Activated naive CD8-positive, alpha-beta T cell treated with anti-CD3 and anti-CD28 coated beads for 36 hours (primary cell): Measurements from ENCODE around the gene CPZ. TPM values are rescaled to one million over a fixed set of nuclear protein-coding genes. Genes with fewer than 3 reads are reported as not detected.
A peak's percentile ranks its signal among the peaks of the same experiment; 100 is the strongest.

Experiments used
- DNase-seq: peaks from one replicate; pipeline ENCODE4 v3.0.0; 2021
- H3K27ac Mint-ChIP-seq: one replicate; pipeline ENCODE4 v1.8.0; 2022; ENCODE audit warnings: mild to moderate bottlenecking, moderate library complexity, mixed read lengths
- H3K27me3 Mint-ChIP-seq: one replicate; pipeline ENCODE4 v1.8.0; 2022; ENCODE audit warnings: mild to moderate bottlenecking, mixed read lengths
- H3K36me3 Mint-ChIP-seq: one replicate; pipeline ENCODE4 v1.8.0; 2021; ENCODE audit warnings: mild to moderate bottlenecking, mixed read lengths
- H3K4me1 Mint-ChIP-seq: one replicate; pipeline ENCODE4 v1.8.0; 2021; ENCODE audit warnings: mixed read lengths
- H3K4me3 Mint-ChIP-seq: one replicate; pipeline ENCODE4 v1.8.0; 2022; ENCODE audit warnings: mild to moderate bottlenecking, moderate library complexity, mixed read lengths
- H3K9me3 Mint-ChIP-seq: one replicate; pipeline ENCODE4 v1.8.0; 2022; ENCODE audit warnings: mixed read lengths
- total RNA-seq, 2 experiments: library from RNA; stranded (reverse); gene quantifications; one replicate each; pipeline ENCODE4 v1.2.3, GENCODE V29; 2021

Gene CPZ
- total RNA-seq, 2 experiments from 2014 or later, result not detected

DNA sequence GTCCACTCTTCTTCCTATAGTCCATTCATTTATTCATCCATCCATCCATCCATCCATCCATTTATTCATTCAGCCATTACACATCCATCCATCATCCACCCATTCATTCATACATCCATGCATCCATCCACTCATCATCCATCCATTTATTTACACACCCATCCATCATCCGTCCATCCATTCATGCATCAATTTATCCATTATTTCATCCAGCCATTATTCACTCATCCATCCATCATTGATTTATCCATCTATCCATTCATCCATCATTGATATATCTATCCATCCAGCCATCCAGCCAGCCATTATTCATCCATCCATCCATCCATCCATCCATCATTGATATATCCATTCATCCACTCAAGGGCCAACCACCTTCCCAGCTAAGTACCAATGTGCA lies 12.7 kb downstream of the CPZ start:
- no peak overlapping the region for H3K27ac Mint-ChIP-seq
- H3K4me3 Mint-ChIP-seq, result no peak overlapping the region
- no peak for DNase-seq
- no peaks in the 10 kb centered on the region for H3K27me3 Mint-ChIP-seq
- H3K36me3 Mint-ChIP-seq, result no peaks in the 10 kb centered on the region
- no peaks in the 10 kb centered on the region for H3K9me3 Mint-ChIP-seq
- H3K4me1 Mint-ChIP-seq, result no peaks in the 10 kb centered on the region

DNA sequence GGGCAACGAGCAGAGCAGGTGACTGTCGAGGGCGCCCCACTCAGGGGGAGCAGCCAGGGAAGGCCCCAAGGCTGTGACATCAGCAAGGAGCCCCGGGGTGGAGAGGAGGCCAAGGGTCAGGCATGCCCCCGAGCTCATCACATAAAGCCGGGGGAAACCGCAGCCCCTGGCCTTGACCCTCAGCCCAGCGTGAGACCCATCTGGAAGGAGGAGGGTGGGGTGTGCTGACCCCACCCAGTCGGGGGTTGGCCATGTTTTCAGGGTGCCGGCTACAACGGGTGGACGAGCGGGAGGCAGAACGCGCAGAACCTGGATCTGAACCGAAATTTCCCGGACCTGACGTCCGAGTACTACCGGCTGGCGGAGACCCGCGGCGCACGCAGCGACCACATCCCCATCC lies 13.9 kb downstream of the CPZ start:
- H3K4me3 Mint-ChIP-seq, result no peak overlapping the region
- peaks cover 4% of the 10 kb centered on the region for H3K27me3 Mint-ChIP-seq
- H3K9me3 Mint-ChIP-seq, result no peaks in the 10 kb centered on the region
- DNase-seq, result no peak
- H3K36me3 Mint-ChIP-seq, result no peaks in the 10 kb centered on the region
- no peak overlapping the region for H3K27ac Mint-ChIP-seq
- H3K4me1 Mint-ChIP-seq, result no peaks in the 10 kb centered on the region

DNA sequence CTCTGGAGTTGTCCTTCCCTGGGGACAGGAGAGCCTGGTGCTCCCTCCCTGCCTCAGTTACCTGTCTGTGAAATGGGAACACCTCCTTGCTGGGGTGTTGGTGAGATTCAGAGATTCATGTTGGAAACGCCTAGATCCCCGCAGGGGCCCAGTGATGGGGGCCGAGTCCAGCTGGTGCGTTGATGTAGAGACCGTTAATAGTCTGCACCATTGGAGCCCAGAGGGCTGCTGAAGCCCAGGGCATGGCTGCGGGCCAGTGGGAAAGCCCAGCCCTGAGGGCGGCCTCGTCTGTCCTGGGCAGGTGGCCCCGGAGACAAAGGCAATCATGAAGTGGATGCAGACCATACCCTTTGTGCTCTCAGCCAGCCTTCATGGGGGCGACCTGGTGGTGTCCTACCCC lies 14.4 kb downstream of the CPZ start:
- H3K27ac Mint-ChIP-seq, result no peak overlapping the region
- no peaks in the 10 kb centered on the region for H3K4me1 Mint-ChIP-seq
- no peak for DNase-seq
- no peaks in the 10 kb centered on the region for H3K36me3 Mint-ChIP-seq
- no peaks in the 10 kb centered on the region for H3K9me3 Mint-ChIP-seq
- H3K4me3 Mint-ChIP-seq, result no peak overlapping the region
- peaks cover 7% of the 10 kb centered on the region for H3K27me3 Mint-ChIP-seq

GRCh38 chr4:8607603-8608481 lies 15.3 kb downstream of the CPZ start:
- H3K4me3 Mint-ChIP-seq, result no peak overlapping the region
- H3K27me3 Mint-ChIP-seq, result peaks cover 7% of the 10 kb centered on the region
- no peaks in the 10 kb centered on the region for H3K36me3 Mint-ChIP-seq
- no peaks in the 10 kb centered on the region for H3K9me3 Mint-ChIP-seq
- H3K27ac Mint-ChIP-seq, result no peak overlapping the region
- peak; percentile 41 for DNase-seq
- H3K4me1 Mint-ChIP-seq, result no peaks in the 10 kb centered on the region

GRCh38 chr4:8608714-8609391 lies 16.3 kb downstream of the CPZ start:
- H3K27ac Mint-ChIP-seq, result no peak overlapping the region
- no peaks in the 10 kb centered on the region for H3K9me3 Mint-ChIP-seq
- no peaks in the 10 kb centered on the region for H3K36me3 Mint-ChIP-seq
- peaks cover 7% of the 10 kb centered on the region for H3K27me3 Mint-ChIP-seq
- H3K4me1 Mint-ChIP-seq, result no peaks in the 10 kb centered on the region
- H3K4me3 Mint-ChIP-seq, result no peak overlapping the region
- no peak for DNase-seq

GRCh38 chr4:8609406-8609805 lies 16.8 kb downstream of the CPZ start:
- H3K9me3 Mint-ChIP-seq, result no peaks in the 10 kb centered on the region
- H3K27me3 Mint-ChIP-seq, result peaks cover 7% of the 10 kb centered on the region
- H3K4me3 Mint-ChIP-seq, result no peak overlapping the region
- DNase-seq, result no peak
- no peaks in the 10 kb centered on the region for H3K36me3 Mint-ChIP-seq
- H3K27ac Mint-ChIP-seq, result no peak overlapping the region
- no peaks in the 10 kb centered on the region for H3K4me1 Mint-ChIP-seq

GRCh38 chr4:8609824-8610350 lies 17.3 kb downstream of the CPZ start:
- Mint-ChIP-seq H3K27me3 (peaks cover 7% of the 10 kb centered on the region), H3K4me1 (no peaks in the 10 kb centered on the region), H3K27ac (no peak overlapping the region), H3K4me3 (no peak overlapping the region), H3K36me3 (no peaks in the 10 kb centered on the region), H3K9me3 (no peaks in the 10 kb centered on the region)
- DNase-seq, result no peak

- Mint-ChIP-seq H3K4me3 (no peak overlapping the region), H3K27ac (no peak overlapping the region), H3K36me3 (no peaks in the 10 kb centered on the region), H3K27me3 (peaks cover 7% of the 10 kb centered on the region), H3K9me3 (no peaks in the 10 kb centered on the region), H3K4me1 (no peaks in the 10 kb centered on the region)
- no peak for DNase-seq
Measured at GRCh38 chr4:8610858-8611616, 18.5 kb downstream of the CPZ start.

DNA sequence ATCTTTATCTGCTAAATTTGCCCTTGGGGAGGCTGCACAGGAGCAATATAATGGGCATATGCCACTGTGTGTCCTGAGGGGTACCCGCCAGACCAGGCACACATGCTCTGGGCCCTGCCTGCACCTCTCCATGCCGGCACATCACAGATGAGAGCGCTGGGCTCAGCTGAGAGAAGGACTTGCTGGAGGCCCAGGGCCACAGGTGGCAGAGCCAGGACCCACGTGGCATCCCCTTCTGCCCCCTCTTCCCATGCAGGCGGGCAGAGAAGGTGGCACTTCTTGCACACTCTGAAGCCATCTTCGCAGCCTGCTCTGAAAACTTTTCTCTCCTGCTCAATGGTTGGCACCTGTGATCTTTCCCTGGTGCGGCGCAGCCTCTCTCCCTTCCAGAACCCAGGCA lies 20.1 kb downstream of the CPZ start:
- no peaks in the 10 kb centered on the region for H3K9me3 Mint-ChIP-seq
- no peaks in the 10 kb centered on the region for H3K36me3 Mint-ChIP-seq
- DNase-seq, result no peak
- no peak overlapping the region for H3K4me3 Mint-ChIP-seq
- no peak overlapping the region for H3K27ac Mint-ChIP-seq
- peaks cover 7% of the 10 kb centered on the region for H3K27me3 Mint-ChIP-seq
- H3K4me1 Mint-ChIP-seq, result no peaks in the 10 kb centered on the region

DNA sequence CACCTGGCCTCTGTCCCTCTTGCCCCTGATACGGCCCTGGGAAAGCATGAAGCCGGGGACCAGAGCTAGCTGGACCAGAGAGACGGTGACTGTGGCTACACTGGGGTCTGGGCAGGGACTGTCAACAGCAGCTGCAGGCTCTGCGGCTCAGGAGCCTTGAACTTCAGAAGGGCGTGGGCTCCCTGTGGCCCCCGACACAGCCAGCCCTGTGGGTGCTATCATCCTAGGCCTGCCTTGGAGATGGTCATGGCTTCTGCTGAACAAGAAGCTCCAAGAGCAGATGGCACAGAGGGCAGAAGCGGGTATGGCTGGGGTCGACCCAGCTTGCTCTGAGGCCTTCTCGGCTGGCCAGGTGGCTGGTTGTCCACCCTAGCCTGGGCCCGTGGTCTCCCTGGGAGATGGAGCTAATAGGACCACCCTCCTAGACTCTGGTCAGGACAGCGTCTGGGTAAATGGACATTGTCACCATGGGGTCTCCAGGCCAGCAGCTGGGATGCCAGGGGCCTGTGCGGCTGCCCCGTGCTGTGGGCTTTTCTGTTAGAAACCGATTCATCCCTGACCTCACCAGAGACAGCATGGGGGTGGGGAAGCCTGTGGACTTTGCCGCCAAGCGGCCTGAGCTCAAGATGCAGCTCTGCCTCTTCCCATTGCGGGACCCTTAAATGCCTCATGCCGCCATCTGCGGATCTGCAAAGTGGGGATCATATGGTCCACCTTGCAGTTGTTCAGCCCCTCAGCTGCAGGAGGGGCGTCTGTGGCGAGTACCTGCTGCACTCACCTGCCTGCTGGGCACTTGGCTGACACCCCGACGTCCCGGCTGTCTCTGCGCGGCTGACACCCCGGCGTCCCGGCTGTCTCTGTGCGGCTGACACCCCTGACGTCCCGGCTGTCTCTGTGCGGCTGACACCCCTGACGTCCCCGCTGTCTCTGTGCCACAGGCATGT lies 21.1 kb downstream of the CPZ start:
- no peaks in the 10 kb centered on the region for H3K9me3 Mint-ChIP-seq
- peaks cover 7% of the 10 kb centered on the region for H3K27me3 Mint-ChIP-seq
- no peaks in the 10 kb centered on the region for H3K36me3 Mint-ChIP-seq
- H3K27ac Mint-ChIP-seq, result no peak overlapping the region
- H3K4me3 Mint-ChIP-seq, result no peak overlapping the region
- no peak for DNase-seq
- H3K4me1 Mint-ChIP-seq, result no peaks in the 10 kb centered on the region

DNA sequence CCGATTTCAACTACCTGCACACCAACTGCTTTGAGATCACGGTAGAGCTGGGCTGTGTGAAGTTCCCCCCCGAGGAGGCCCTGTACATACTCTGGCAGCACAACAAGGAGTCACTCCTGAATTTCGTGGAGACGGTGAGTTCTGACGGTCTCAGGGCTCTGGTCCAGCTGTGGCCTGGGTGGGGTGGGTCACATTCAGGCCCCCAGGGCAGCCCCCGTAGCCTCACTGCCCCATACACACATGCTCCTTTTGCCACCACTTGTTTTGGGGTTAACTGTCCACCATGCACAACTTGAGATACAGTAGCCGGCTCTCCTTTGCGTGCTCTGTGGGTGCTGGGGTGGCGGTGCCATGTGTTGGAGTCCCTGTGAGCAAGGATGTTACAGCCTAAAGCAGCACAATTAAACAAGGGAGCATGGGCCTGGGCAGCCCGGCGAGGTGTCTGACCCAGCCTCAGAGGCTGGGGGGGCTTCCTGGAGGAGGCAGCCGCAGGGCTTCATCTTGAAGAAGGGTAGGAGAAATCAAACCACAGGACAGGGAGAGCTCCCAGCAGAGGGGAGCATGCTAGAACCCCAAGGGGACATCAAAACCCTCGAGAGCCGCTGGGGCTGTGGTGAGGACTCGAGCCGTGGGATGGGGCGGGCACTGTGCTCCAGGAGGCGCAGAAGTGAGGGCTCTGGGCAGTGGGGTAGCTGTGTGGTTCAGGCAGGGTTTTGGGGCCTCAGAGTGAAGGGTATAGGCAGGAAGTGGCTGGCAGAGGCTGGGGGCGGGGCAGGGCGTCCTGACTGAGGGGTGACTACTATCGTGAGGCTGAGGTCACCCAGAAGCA lies 22.0 kb downstream of the CPZ start:
- no peak for DNase-seq
- Mint-ChIP-seq H3K36me3 (no peaks in the 10 kb centered on the region), H3K27me3 (peaks cover 7% of the 10 kb centered on the region), H3K27ac (no peak overlapping the region), H3K4me3 (no peak overlapping the region), H3K9me3 (no peaks in the 10 kb centered on the region), H3K4me1 (no peaks in the 10 kb centered on the region)

DNA sequence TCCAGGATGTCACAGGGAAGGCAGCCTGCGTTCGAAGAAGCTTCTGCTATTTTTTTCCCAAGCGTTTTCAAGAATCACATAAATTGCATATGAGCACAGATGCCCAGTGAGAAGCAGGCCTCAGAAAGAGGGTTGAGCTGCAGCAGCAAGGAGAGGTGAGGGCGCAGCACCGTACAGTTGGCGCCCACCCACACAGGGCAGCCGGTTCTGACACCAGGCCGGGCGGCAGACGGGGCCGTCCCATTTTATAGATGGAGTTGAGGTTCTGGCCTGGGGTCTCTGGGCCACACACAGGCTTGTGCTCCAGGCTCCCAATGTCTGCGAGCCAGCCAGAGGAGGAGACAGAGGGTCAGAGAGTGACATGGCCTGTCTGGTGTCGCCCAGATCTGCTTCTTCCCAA lies 22.8 kb downstream of the CPZ start:
- Mint-ChIP-seq H3K9me3 (no peaks in the 10 kb centered on the region), H3K4me3 (no peak overlapping the region), H3K27me3 (peaks cover 7% of the 10 kb centered on the region), H3K27ac (no peak overlapping the region), H3K36me3 (no peaks in the 10 kb centered on the region), H3K4me1 (no peaks in the 10 kb centered on the region)
- no peak for DNase-seq

DNA sequence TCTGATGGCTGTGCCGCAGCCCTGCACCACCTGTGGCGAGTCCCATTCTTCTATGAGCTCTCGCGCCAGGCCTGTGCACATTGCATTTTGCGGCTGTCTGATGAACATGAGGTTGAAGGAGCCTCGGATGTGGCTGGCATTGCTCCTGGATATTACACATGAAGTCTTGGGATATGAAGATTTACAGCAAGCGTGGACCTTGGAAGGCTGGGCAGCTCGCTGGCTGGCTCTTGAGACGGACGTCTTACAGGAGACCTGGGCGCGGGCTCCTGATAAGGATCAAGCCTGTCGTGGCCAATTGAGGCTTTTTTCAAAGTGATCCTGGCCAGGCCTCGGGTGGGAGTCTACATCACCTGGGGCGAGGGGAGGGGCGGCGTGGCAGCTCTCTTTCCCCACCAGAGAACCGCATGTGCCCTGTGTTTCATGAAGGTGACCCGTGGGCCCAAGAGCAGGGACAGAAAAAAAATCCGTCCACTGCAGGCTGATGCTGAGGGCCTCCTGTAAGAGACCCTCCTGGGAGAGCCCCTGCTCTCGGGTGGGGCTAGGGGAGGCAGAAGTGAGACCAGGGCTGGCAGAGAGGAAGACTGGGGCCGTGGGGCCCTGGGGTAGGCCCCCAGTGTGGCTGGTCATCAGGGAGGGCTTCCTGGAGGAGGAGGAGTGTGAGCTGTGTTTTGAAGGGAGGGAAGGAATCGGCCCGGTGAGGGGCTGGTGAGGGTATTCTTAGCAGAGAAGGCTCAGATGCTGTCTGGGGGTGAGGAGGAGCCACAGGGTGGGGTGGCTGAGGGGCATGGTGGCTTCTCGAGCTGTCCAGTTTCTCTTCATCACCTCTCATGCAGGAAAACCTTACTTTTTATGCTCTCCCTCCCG lies 23.6 kb downstream of the CPZ start:
- H3K36me3 Mint-ChIP-seq, result no peaks in the 10 kb centered on the region
- H3K27ac Mint-ChIP-seq, result no peak overlapping the region
- H3K4me3 Mint-ChIP-seq, result no peak overlapping the region
- no peak for DNase-seq
- peaks cover 3% of the 10 kb centered on the region for H3K27me3 Mint-ChIP-seq
- no peaks in the 10 kb centered on the region for H3K4me1 Mint-ChIP-seq
- no peaks in the 10 kb centered on the region for H3K9me3 Mint-ChIP-seq
